Vagina (tissue), 2 donors: ENCODE data around the gene KRT222.

Experiments used
- POLR2A ChIP-seq, 2 donors: fragments of 450-650 bp; IDR thresholded peaks; one replicate each; pipeline ENCODE4 v1.6.1; 2017; ENCODE audit warnings: antibody characterized with exemption in 2 of 2, mild to moderate bottlenecking in 2 of 2, moderate library complexity in 2 of 2
- POLR2AphosphoS5 ChIP-seq, 2 donors: sonication (generic); formaldehyde crosslinking; IDR thresholded peaks; one replicate each; pipeline ENCODE4 v1.9.0; 2017; ENCODE audit warnings: antibody characterized with exemption in 2 of 2, mild to moderate bottlenecking in 2 of 2, low read depth in 1 of 2; ENCODE audit not compliant: insufficient read depth in 1 of 2
- TF ChIP-seq, protein P1 (sequence below), 3 experiments: fragments of 450-650 bp in 2 of 3; fragments of 200-600 bp in 1 of 3; sonication (generic) in 1 of 3; IDR thresholded peaks; one replicate each; pipeline ENCODE4 v1.5.1; 2017 to 2019; ENCODE audit warnings: antibody characterized with exemption in 3 of 3, mild to moderate bottlenecking in 2 of 3, moderate library complexity in 2 of 3

DNA sequence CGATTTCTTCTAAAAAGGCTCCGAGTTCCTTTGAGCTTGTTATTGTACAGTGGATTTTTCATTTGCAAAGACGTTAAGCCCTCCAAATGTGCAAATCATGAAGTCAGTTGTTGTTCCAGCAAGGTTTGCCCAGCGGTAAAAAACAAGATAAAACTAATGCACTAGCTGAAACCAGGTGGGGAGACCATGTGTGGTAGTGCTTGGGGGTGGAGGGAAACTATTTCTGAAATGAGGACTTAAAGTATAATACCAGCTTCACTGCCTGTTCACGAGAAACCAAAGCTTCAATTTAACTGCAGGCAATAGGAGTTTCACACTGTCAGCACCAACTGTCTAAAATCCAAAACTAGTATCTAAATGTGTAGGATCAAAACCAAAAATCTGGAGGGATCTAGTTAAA is 39.7 kb downstream of the KRT222 start:
- TF ChIP-seq, protein P1, sequence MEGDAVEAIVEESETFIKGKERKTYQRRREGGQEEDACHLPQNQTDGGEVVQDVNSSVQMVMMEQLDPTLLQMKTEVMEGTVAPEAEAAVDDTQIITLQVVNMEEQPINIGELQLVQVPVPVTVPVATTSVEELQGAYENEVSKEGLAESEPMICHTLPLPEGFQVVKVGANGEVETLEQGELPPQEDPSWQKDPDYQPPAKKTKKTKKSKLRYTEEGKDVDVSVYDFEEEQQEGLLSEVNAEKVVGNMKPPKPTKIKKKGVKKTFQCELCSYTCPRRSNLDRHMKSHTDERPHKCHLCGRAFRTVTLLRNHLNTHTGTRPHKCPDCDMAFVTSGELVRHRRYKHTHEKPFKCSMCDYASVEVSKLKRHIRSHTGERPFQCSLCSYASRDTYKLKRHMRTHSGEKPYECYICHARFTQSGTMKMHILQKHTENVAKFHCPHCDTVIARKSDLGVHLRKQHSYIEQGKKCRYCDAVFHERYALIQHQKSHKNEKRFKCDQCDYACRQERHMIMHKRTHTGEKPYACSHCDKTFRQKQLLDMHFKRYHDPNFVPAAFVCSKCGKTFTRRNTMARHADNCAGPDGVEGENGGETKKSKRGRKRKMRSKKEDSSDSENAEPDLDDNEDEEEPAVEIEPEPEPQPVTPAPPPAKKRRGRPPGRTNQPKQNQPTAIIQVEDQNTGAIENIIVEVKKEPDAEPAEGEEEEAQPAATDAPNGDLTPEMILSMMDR (IDR thresholded peaks at IDR 0.05): no peak
- TF ChIP-seq POLR2AphosphoS5 (IDR thresholded peaks at IDR 0.05; ENCODE audit: insufficient read depth in 1 of 2, low read depth in 1 of 2): no peak
- TF ChIP-seq POLR2A (IDR thresholded peaks at IDR 0.05): no peak
